Activated CD4-positive, CD25-positive, alpha-beta regulatory T cell (primary cell): Measurements from ENCODE around the gene A2M.

ENCODE experiments used
- DNase-seq, 4 experiments: peaks; one replicate each; lab custom pipeline; 2025; lab: John Stamatoyannopoulos, UW

Gene A2M

DNA sequence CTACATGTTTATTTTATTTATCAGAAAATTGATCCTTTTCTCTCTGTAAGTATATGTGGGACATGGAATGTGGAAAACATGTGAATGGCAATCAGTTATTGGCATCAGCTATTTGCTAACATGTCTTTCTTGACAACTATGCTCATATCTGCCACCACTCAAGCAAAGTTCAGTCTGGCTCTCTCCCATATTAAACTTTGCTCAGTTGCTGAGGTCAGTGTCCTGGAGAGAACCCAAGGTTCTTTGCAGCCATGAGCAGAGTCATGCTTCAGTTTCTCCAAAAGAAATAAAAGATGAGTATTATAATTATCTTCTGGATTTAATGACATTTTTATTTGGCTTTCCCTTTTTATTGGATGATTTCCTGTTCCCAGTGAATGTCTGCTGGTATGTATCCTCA lies 42.6 kb downstream of the A2M start:
- no peak for DNase-seq

DNA sequence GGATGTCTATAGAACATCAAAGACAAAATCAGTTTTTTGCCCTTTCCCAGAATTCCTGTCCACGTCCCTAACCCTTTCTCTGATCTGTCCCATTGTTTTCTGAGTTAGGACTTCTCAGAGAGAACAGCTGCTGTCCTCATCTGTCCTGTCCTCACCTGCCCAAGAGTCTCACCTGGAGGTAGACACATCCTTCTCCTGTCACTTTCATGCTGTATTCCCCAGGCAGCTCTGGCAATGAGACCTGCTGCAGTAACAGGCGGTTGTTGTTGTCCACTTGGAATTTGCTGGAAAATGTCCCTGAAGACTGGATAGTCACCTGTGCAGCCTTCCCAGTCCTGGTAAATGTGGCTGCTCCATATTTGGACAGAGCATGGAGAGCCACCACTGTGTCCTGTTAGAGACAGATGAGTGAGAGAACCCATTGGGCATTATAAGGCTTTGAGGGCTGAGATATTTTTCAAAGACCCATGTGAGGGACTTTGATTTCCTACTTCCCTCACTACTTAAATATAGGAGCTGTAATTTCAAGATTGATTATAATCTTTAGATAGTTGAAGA lies 43.2 kb downstream of the A2M start:
- no peak for DNase-seq

DNA sequence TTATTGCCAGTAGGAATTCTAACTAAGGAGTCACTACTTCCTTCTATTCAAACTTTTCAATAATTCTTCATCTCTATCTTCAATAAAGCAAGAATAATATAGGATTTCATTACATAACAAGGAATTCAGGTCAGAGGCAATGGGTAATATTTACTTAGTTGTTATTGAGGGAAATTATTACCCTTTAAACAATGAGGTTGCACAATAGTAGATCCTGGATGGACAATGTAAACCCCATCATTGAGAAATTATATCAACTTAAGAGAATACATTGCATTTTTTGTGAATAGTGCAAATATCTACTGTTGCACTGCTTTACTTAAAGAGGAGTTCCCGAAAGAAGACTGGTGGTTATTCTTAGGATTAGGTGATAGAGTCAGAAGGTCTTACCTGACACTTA lies 43.8 kb downstream of the A2M start:
- DNase-seq, result no peak

DNA sequence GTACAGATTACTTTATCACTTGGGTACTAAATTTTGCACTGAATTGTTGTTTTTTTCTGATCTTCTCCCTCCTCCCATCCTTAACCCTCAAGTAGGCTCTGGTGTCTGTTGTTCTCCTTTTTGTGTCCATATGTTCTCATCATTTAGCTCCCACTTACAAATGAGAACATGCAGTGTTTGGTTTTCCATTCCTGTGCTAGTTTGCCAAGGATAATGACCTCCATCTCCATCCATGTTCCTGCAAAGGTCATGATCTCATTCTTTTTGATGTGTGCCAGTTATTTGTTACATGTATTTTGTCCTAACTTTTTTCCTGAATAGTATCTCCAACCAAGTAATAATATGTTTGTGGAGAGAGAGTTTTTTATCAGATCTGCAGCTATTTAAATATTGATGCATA lies 44.2 kb downstream of the A2M start:
- DNase-seq, result no peak

DNA sequence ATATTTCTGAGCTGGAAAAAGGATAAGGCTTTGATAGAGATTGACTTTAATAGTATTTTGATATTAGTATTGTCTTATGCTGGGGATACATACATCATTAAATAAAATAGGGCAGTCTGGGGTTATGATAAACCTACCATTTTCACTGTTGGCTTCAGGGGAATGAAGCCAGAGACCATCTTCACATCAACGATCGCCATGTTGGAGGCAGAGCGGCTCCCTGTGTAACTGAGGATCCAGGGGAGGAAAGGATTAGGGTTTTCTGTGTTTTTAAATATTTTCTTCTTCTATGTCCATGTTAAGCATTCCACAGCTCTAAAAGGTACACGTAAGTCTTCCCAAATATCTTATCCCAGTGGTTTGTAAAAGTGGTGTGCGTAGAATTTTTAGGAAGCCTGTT lies 45.4 kb downstream of the A2M start:
- DNase-seq, result no peak

DNA sequence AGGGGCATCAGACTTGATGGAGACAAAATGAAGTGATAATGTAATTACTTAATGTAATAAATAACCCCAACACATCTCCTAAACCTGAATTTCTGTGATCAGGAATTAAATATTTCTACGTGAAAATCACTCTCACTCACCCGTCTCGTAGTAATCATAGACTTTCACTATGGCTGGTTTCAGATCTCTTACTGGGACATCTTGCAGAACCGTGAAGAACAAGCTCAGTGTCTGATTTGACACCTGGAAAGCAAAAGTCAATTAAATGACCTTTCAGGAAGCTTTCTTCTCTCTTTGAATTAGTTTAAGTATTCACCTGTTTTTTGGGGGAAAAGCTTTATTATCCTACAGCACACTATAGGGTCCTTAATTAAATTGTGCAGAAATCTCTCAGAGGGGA lies 47.1 kb downstream of the A2M start:
- no peak for DNase-seq

DNA sequence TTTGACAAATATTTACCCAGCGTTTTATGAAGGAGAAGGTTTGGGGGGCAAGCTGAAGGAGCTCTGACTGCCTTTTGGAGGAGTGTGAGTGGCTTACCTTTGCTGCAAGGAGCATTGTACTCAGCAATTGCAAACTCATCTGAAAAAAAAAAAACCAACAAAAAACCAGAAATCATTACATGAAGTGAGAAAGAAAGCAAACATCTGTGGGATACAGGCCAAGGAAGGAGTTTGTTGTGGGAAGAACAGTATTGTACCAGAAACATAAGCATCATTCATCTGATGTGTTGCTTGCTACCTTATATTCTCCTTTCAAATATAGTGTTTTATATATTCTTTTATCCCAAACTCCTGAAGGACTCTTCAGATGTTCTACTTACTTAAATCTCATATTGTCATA lies 47.6 kb downstream of the A2M start:
- no peak for DNase-seq

DNA sequence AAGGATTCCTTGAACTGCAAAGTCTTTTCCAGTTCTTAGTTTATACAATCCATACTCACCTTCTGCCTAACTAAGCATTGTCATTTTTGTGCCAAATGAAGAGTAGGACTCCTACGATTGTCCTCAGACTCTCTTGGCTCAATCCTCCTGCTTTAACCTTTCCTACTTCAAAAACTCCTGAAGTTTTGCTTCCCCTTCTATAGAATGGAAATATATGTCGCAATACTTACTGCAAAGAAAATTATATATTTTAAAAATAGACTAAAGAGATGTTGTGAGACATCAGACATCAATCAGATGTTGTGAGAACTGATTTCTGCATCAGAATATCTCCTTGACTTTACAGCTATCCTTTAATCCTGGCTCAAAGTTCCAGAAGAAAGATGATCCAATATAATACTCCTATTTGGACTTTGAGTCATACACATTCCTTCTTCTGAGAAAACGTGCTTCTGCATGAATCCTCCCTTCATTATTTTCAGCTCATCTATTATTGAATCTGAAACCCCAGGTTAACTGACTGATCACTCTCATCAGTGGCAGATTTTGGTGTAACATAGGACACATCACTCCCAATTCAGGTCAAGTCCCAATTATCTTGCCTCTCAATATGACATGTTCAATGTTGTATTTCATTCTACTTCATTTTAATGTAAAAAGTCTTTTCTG lies 48.8 kb downstream of the A2M start:
- no peak for DNase-seq

DNA sequence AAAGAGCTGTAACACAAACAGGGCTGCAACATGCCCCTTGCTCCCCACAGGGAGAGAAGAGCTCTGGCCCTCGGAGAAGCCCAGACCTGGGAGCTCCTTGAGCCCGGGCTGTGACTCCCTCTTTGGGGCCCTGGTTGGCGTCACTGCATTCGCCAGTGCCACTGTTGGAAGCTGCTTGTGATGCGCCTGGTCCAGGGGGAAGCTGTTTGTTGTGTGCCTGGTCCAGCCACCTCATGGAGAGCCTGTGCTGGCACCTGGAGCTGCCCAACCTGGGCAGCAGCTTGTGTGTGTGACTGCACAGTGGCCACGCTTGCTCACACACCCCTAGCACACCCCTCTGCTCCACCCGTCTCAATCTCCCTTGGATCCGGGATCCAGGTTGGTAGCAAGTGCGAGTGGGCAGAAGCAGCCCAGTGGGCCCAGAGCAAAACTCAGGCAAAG lies 49.5 kb downstream of the A2M start:
- DNase-seq, result no peak

DNA sequence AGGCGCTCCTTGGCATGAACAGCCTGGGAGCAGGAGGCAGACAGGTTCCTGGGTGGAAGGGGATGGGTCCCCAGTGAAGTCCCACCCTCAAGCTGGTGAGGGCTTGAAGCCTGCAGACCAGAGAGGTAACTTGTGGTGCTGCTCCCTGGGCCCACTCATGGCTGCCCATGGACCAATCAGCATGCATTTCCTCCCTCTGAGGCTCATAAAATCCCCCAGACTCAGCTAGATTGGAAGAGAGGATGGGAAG lies 50.2 kb downstream of the A2M start:
- DNase-seq, result no peak

DNA sequence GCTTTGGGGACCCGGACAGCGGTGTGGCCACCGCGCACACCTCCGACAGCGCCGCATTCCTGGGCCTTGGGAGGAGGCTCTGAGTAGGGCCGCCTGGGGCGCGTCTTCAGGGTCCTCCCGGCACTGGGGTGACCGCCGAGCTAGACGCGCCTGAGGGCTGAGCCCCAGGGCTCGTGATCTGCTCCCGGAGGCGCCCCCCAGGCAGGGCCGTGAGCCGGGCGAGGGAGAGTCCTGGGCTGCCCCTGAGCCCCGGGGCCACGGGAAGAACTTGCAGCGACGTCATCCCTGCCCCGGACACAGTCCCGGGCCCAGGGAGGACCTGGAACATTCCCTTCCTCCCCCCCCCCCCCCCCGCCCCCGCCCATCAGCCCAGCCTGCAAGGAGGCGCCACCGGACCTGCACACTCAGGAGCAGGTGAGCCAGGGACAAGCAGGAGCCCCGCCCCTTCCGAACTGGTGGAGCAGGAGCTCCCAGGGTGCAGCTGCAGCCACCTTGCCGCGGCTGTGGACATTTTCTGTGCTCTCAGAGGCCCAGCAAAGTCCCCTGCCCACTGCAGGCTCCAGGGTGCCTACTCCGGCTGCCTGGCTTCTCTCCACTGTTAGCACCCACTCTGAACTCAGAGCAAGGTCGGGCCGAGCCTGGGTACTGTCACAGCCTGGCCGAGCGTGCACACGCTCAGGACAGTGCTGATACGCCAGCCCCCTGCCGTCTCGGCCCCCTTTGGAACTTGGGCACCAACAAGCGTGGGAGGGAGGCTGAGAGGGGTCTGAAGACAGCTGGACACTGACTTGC lies 50.7 kb downstream of the A2M start:
- no peak for DNase-seq

DNA sequence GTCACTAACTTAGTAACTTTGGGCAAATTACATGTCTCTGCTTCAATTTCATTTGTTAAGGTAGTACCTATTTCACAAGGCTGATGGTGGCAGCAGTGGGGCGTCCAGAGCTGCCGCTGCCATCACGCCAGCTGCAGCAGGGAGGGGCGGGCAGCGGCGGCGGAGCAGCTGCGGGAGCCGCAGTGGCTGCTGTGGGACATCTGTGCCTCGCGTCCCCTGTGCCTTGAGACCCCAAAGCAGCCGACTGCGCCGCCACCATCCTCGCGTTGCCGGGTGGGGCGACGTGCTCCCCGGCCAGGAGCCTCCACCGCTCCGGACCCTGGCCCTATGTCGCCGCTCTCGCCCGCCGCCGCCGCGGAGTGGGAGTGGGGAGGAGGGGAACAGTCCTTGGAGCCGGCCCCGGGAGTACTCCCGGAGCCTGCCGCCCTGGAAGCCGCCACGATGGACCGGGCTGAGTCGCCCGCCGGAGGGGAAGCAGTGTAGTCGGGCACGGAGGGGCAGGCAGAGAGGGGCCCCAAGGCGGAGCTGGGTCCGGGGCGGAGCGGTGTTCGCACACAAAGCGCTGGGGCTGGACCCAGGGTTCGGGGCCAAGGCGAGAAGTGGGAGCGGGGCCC lies 51.4 kb downstream of the A2M start:
- DNase-seq, result peak in 1 of 4 experiments; percentile 28

DNA sequence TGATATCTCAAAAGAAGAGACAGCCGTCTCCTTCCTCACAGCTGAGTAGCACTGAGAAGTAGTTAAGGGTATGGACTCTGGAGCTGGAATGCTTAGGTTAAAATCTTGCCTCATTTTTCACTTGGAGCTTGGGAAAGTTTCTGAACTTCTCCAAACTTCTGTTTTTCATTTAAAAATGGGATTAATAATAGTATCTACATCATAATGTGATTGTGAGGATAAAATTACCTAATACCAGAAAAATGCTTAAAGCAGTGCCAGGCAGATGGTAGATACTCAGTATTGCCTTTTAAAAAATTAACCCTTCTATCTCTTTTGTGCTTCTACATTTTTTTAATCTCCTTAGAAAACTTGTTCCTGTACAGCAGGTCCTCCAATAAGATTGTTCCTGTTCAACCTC lies 63.1 kb downstream of the A2M start:
- no peak for DNase-seq

DNA sequence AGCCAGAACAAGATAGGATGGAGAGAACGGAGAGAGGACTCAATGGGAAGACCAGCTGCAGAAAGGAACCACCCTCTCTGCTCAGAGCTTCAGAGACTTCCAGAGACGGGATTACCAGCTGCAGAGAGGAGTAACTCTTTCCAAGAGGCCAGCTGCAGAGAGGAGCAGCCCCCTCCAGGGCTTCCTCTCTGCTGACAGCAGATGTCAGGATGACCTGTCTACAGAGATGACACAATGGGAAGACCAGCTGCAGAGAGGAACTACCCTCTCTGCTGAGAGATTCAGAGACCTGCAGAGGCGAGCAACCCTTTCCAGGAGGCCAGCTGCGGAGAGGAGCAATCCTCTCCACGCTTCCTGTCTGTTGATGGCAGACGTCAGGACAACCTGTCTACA lies 64.6 kb downstream of the A2M start:
- no peak for DNase-seq

DNA sequence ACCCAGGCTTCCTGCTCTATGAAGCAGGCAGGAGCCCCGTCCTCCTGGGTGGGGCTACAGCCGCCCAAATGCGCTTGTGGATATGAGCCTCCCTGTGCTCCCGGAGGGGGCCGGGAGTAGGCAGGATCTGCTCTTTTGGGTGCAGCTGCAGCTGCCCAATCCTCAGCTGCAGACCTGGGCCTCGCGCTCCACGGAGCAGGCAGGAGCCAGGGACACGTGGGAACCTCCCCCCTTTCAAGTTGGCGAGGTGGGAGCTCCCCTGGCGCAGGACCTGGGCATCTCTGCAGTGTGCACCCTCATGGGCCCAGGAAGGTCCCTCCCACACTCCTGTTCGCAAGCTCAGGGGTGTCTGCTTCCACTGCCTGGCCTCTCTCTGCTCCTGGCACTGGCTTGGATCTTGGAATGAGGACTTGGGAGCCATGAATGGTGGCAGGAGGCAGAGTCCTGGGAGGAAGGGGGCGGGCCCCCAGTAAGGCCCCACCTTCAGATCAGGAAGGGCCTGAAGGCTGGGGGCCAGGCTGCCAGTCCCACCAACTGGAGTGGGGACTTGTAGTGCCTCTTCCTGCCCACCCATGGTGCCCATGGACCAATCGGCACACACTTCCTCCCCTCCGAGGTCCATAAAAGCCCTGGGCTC lies 65.1 kb downstream of the A2M start:
- no peak for DNase-seq

DNA sequence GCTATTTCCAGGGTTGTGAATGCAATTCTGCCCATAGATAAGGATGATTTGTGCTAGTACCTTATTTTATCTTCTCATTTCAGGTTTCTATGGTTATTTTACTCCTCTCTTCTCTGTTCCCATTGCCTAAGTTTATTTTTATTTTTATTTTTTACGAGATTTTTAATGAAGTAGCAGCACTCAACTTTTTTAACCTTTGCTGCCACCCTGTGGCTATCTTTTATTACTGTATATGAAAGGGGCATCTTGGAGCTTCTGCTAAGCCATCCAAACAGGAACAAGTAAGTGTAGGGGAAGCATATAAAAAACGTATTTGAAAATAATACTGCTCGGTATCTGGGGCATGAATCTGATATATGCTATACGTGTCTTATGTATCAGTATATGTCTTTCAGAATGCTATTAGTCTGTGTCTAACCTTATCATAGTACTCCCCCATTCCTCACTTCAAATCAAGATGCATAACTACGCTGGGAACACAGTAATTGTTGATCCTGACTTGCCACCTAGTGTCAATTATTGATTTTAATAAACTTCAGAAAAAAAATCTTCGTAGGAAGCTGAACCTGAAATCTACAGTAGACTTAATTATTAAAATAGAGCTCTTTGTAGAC lies 66.1 kb downstream of the A2M start:
- no peak for DNase-seq

DNA sequence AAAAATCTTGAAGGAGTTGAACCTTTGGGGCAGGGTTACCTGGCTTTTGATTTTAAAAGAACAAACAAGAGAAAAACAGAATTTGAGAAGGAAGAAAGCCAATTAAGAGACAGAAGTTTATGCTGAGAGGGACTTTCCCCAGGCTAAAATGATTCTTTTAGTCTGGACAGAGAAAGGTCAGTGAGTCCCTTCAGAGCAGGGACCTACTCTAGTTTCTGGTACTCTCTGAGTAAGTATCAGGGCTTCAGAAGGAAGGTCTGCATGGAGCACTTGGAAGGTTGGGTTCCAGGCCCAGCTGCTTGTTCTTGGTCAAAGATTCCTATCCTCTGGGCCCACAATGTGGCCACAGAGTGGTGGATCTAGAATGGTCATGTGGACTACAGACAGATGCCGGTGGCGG lies 66.8 kb downstream of the A2M start:
- DNase-seq, result no peak

DNA sequence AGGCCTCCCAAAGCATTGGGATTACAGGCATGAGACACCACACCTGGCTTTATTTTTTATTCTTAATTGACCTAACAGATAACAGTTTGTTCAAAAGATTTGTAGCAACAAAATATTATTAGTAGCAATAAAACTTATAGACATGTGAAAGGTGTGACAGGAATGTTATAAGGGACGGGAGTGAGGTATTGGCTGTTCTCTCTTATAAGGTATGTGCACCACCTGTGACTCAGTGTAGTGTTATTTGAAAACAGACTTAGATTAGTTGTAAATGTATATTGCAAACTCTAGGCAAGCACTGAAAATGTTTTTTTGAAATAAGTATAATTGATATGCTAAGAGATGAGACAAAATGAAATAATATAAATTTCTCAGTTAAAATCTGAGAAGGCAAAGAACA lies 68.6 kb downstream of the A2M start:
- no peak for DNase-seq

DNA sequence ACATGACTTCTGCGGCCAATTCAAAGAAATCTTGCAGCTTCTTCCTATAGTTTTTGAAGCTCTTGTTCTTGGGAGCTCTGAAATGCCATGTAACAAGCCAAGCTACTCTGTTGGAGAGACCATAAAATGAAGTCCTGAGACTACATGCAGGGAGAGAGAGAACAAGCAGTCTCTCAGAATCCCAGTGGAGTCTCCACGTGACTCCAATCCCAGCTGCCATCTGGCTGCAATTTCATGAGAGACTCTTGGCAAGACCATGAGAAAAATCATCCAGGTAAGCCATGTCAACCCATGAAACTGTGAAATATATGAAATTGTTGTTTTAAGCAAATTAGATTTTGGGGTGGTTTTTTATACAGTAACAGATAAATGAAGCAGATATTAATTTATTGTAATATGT lies 72.0 kb downstream of the A2M start:
- no peak for DNase-seq

DNA sequence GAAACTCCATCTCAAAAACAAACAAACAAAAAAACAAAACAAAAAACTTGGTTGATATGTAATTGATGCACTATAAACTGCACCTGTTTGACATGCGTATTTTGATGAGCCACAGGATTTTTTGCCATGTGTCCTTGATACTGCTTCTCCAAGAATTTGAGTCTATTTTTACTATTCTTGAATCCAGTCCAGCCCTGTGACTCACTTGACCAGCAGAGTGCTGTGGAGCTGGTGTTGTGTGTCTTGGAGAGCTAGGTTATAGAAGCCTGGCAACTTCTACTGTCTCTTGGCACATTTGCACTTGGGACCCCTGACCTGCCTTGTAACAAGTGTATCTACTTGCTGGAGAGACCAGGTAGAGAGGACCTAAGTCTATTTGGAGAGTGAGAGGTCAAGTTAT lies 74.4 kb downstream of the A2M start:
- no peak for DNase-seq

DNA sequence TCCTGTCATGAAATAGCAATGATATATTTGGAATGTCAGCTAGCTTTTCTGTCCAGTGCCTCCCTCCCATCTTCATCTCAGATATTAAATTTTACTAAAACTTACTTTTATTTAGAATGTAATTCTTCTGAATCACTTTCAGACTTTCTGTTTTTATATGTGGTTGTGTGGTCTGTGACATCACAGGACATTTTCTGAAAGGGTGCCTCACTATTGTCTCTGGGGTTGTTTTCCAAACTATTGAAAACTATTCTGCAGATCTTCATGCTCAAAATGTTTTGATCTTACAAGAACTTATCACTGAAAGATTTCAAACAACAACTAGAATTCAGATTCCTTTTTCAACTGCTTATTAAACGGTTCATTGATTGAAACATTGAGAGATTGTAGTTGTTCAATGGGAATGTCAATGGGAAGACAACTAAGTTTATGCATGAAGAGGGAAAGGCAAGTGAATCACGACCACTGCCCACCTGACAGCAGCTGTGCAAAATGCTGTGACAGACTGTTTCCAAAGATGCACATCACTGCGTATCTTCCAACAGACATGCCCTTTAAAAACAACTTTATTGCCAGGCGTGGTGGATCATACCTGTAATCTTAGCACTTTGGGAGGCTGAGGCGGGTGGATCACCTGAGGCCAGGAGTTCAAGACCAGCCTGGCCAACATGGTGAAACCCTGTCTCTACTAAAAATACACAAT lies 75.1 kb downstream of the A2M start:
- DNase-seq, result no peak
